NOMO-1 treated with DMSO at 0.1 percent for 48 hours (cell line): Measurements from ENCODE around the gene CCDC167.

Experiments used
- DNase-seq: peaks from one replicate; lab custom pipeline; 2025; ENCODE audit not compliant: unreplicated experiment; lab: John Stamatoyannopoulos, UW

The CCDC167 gene

GRCh38 chr6:37490536-37491170 lies 9.0 kb downstream of the CCDC167 start:
- no peak for DNase-seq

GRCh38 chr6:37489697-37490336 lies 9.9 kb downstream of the CCDC167 start:
- DNase-seq, result no peak

GRCh38 chr6:37488476-37488875 lies 11.2 kb downstream of the CCDC167 start:
- DNase-seq, result no peak

- DNase-seq, result no peak
Measured at GRCh38 chr6:37487591-37488380, 11.9 kb downstream of the CCDC167 start.

- no peak for DNase-seq
Measured at GRCh38 chr6:37486121-37486839, 13.4 kb downstream of the CCDC167 start.

GRCh38 chr6:37485291-37485702 lies 14.4 kb downstream of the CCDC167 start:
- no peak for DNase-seq

- DNase-seq, result no peak
Measured at GRCh38 chr6:37484786-37485170, 14.9 kb downstream of the CCDC167 start.

- DNase-seq, result peak; percentile 3
Measured at GRCh38 chr6:37483917-37484785, 15.5 kb downstream of the CCDC167 start.

- DNase-seq, result no peak
Measured at GRCh38 chr6:37483252-37483901, 16.3 kb downstream of the CCDC167 start.

- DNase-seq, result no peak
Measured at GRCh38 chr6:37482606-37483251, 17.0 kb downstream of the CCDC167 start.

- no peak for DNase-seq
Measured at GRCh38 chr6:37481711-37482605, 17.7 kb downstream of the CCDC167 start.

GRCh38 chr6:37480951-37481534 lies 18.6 kb downstream of the CCDC167 start:
- DNase-seq, result no peak

GRCh38 chr6:37480118-37480736 lies 19.5 kb downstream of the CCDC167 start:
- no peak for DNase-seq

GRCh38 chr6:37479266-37479854 lies 20.3 kb downstream of the CCDC167 start:
- no peak for DNase-seq

- DNase-seq, result no peak
Measured at GRCh38 chr6:37478827-37479226, 20.9 kb downstream of the CCDC167 start.

GRCh38 chr6:37477656-37478435 lies 21.8 kb downstream of the CCDC167 start:
- DNase-seq, result no peak

GRCh38 chr6:37477191-37477590 lies 22.5 kb downstream of the CCDC167 start:
- DNase-seq, result no peak
